OCI-LY3 (cell line): ENCODE measurements around the gene PDS5B.
A peak's percentile ranks its signal among the peaks of the same experiment; 100 is the strongest.

Experiments
- H2AFZ ChIP-seq: fragments of 200-600, 300-600 bp; shearing (Covaris generic); 2 replicates; pipeline ENCODE4 v1.6.0; 2014; ENCODE audit warnings: antibody characterized with exemption, low read depth, low read length
- H3K27ac ChIP-seq: fragments of 200-600, 300-600 bp; sonication (generic); 2 replicates; pipeline ENCODE4 v1.5.1; 2014; ENCODE audit warnings: mild to moderate bottlenecking, low read length, moderate library complexity, mixed read lengths
- H3K27me3 ChIP-seq: fragments of 200-600, 300-600 bp; sonication (generic); 2 replicates; pipeline ENCODE4 v1.6.1; 2014; ENCODE audit warnings: low read depth, low read length, mixed read lengths
- H3K36me3 ChIP-seq: fragments of 200-600, 300-600 bp; sonication (generic); replicated peaks from 2 replicates; pipeline ENCODE3; 2014; ENCODE audit warnings: low read depth, low read length, mixed read lengths
- H3K4me1 ChIP-seq: fragments of 300-600, 200-600 bp; sonication (generic); 2 replicates; pipeline ENCODE4 v1.6.1; 2014; ENCODE audit warnings: low read length, mixed read lengths
- H3K4me2 ChIP-seq: fragments of 200-600, 300-600 bp; sonication (generic); 2 replicates; pipeline ENCODE4 v1.6.1; 2014; ENCODE audit warnings: low read length, mixed read lengths
- H3K4me3 ChIP-seq: fragments of 300-600, 200-600 bp; sonication (generic); 2 replicates; pipeline ENCODE4 v1.5.1; 2014; ENCODE audit warnings: antibody characterized with exemption, mild to moderate bottlenecking, low read length, moderate library complexity
- H3K79me2 ChIP-seq: fragments of 300-600, 200-600 bp; shearing (Covaris generic); 2 replicates; pipeline ENCODE4 v1.6.1; 2014; ENCODE audit warnings: mild to moderate bottlenecking, low read length, mixed read lengths
- H3K9ac ChIP-seq: fragments of 300-600, 200-600 bp; shearing (Covaris generic); 2 replicates; pipeline ENCODE4 v1.6.0; 2014; ENCODE audit warnings: mild to moderate bottlenecking, low read length, moderate library complexity
- H3K9me3 ChIP-seq: fragments of 200-600, 300-600 bp; shearing (Covaris generic); 2 replicates; pipeline ENCODE4 v1.6.1; 2014; ENCODE audit warnings: low read length, mixed read lengths; ENCODE audit not compliant: insufficient read depth
- H4K20me1 ChIP-seq: fragments of 200-600, 300-600 bp; sonication (generic); 2 replicates; pipeline ENCODE4 v1.6.1; 2016; ENCODE audit warnings: low read length, mixed read lengths; ENCODE audit not compliant: insufficient read depth
- CTCF ChIP-seq: fragments of 200-600, 300-600 bp; sonication (generic); IDR thresholded peaks from 2 replicates; pipeline ENCODE4 v1.5.1; 2014; ENCODE audit warnings: antibody characterized with exemption, low read length, low read depth
- EZH2phosphoT487 ChIP-seq: fragments of 200-600 bp; shearing (Covaris generic); IDR thresholded peaks from 2 replicates; pipeline ENCODE4 v1.6.1; 2018; ENCODE audit warnings: antibody characterized with exemption, mixed run types, low read depth

PDS5B gene

GRCh38 chr13:32682130-32682529 is 95.9 kb downstream of the PDS5B start:
- Histone ChIP-seq H3K27ac (peak overlapping the region; percentile 49), H3K27me3 (no peaks in the 10 kb centered on the region), H3K9ac (no peak overlapping the region), H3K79me2 (no peaks in the 10 kb centered on the region), H4K20me1 (no peaks in the 10 kb centered on the region), H3K36me3 (peaks cover 24% of the 10 kb centered on the region), H3K4me1 (peaks cover 19% of the 10 kb centered on the region), H3K4me2 (peak overlapping the region; percentile 40), H3K9me3 (no peaks in the 10 kb centered on the region), H2AFZ (no peak overlapping the region), H3K4me3 (no peak overlapping the region; the same call in 1 of the 2 replicates)
- no peak for TF ChIP-seq EZH2phosphoT487
- TF ChIP-seq CTCF, result no peak

- H3K36me3 ChIP-seq, result peaks cover 24% of the 10 kb centered on the region
- H2AFZ ChIP-seq, result no peak overlapping the region
- H3K4me3 ChIP-seq, result no peak overlapping the region
- H3K9me3 ChIP-seq, result no peaks in the 10 kb centered on the region
- H3K4me2 ChIP-seq, result peak overlapping the region; percentile 40; the same call in 1 of the 2 replicates
- no peak overlapping the region for H3K9ac ChIP-seq
- no peaks in the 10 kb centered on the region for H4K20me1 ChIP-seq
- no peak for TF ChIP-seq CTCF
- no peak for TF ChIP-seq EZH2phosphoT487
- H3K79me2 ChIP-seq, result no peaks in the 10 kb centered on the region
- H3K4me1 ChIP-seq, result peaks cover 19% of the 10 kb centered on the region
- H3K27me3 ChIP-seq, result no peaks in the 10 kb centered on the region
- H3K27ac ChIP-seq, result peak overlapping the region; percentile 49; the same call in 1 of the 2 replicates
These were observed 96.5 kb downstream of the PDS5B start for GRCh38 chr13:32682740-32683139.

- H4K20me1 ChIP-seq, result no peaks in the 10 kb centered on the region
- no peaks in the 10 kb centered on the region for H3K27me3 ChIP-seq
- H3K36me3 ChIP-seq, result peaks cover 6% of the 10 kb centered on the region
- H3K9me3 ChIP-seq, result no peaks in the 10 kb centered on the region
- H3K79me2 ChIP-seq, result no peaks in the 10 kb centered on the region
- no peak overlapping the region for H2AFZ ChIP-seq
- H3K4me2 ChIP-seq, result no peak overlapping the region
- H3K27ac ChIP-seq, result no peak overlapping the region
- H3K4me1 ChIP-seq, result peaks cover 6% of the 10 kb centered on the region
- H3K4me3 ChIP-seq, result no peak overlapping the region
- no peak for TF ChIP-seq EZH2phosphoT487
- TF ChIP-seq CTCF, result no peak
- H3K9ac ChIP-seq, result no peak overlapping the region
These were observed 101.0 kb downstream of the PDS5B start for GRCh38 chr13:32687275-32687674.

DNA sequence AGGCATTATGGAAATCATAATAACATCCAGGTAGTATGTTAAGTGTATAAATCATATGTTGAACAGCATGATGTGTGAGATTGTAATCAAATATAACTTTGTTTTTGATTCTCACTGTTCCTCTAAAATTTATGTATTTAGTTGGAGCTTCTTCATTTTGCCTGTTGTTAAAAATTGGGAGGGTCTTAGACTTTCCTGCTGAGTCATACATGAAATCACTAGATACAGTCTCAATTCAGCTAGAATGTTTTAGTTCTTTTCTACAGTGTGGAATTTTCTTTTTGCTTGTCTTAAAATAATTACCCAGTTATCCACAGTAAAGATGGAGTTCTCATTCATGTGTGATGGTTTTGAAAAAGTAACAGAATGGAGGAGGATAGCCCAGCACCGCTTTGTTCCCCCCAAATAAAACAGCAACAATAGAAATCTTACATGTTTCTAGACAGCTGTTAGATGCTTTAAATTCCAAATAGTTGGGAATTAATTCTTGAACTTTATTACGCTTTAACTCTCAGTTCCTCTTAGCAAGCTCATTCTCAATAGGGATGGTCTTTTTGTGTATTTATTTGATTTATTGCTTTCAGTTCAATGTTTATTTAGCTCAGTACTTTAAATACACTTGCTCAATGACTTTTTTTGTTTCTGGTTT is 109.5 kb downstream of the PDS5B start:
- Histone ChIP-seq H3K9me3 (no peaks in the 10 kb centered on the region), H3K27me3 (no peaks in the 10 kb centered on the region), H3K9ac (no peak overlapping the region), H3K27ac (no peak overlapping the region), H3K36me3 (peaks cover 3% of the 10 kb centered on the region), H3K4me1 (peaks cover 10% of the 10 kb centered on the region), H3K4me2 (no peak overlapping the region), H3K4me3 (no peak overlapping the region), H2AFZ (no peak overlapping the region), H3K79me2 (no peaks in the 10 kb centered on the region), H4K20me1 (peaks cover 4% of the 10 kb centered on the region; the same call in 1 of the 2 replicates)
- TF ChIP-seq EZH2phosphoT487 (no peak), CTCF (no peak)
